GM19193 (cell line): ENCODE measurements around the gene EYS.

ENCODE experiments used
- POLR2A ChIP-seq: IDR thresholded peaks from 4 replicates; pipeline ENCODE4 v1.6.1; 2011; ENCODE audit not compliant: insufficient read depth, insufficient read length; ENCODE audit errors: extremely low read depth

EYS gene

DNA sequence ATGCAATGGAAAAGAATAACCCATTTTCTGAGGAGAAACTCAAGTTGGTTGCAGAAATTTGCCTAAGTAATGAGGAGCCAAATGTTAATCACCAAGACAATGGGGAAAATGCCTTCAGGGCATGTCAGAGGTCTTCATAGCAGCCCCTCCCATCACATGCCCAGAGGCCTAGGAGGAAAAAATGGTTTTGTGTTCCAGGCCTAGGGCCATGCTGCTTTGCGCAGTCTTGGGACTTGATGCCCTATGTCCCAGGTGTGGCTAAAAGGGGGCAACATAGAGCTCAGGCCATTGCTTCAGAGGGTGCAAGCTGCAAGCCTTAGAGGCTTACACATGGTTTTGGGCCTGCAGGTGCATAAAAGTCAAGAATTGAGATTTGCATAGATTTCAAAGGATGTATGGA is 485.9 kb downstream of the EYS start:
- TF ChIP-seq POLR2A: no peak

DNA sequence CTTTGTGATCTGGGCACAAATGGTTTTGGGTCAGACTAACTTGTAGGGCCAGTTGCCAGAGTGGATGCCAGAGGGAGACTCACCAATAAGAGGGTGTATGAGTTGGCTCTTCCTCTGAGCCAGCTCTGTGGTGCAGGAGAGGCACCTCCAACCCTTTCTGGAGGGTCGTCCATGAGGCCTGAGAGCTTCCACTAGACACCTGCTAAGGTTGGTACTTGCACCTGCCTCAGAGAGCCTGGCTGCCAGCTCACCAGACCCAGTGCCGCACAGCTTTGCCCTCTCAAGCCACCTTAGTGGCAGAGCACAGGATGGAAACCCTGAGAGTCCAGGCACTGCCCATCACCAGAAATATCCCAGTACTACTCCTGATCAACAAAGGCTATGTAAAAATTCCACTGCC is 504.3 kb downstream of the EYS start:
- TF ChIP-seq POLR2A: no peak

GRCh38 chr6:65199683-65200082 is 507.3 kb downstream of the EYS start:
- no peak for TF ChIP-seq POLR2A

- no peak for TF ChIP-seq POLR2A
These were observed 507.9 kb downstream of the EYS start for GRCh38 chr6:65199121-65199520.

- TF ChIP-seq POLR2A: no peak
These were observed 515.6 kb downstream of the EYS start for GRCh38 chr6:65191471-65191870.

DNA sequence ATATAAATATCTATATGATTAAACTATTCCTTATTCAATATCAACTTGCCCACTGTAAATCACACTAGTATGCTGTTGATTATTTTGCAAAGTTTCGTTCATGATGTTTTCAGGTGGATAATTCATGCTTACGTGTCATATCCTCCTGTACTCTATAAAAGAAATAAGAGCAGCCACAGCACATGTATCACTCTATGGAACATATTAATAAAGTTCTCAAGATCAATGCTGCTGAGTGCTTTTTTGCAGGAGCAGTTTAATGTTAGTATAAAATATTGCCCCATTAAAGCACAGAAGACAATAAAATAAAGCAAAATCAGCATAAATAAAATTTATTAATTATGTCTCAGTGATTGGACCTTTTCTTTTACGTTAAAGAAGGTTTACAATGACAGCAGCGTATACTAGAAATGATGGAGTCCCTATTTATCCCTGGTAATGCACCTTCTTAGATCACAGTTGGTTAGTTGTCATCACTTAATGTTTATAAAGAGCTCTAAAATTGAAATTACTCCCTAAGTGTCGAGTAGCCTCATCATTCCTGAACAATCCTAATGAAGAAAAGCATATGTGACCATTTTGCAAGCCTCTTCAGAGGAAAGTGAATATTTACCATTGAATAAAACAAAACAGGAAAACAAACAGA is 517.7 kb downstream of the EYS start:
- no peak for TF ChIP-seq POLR2A

DNA sequence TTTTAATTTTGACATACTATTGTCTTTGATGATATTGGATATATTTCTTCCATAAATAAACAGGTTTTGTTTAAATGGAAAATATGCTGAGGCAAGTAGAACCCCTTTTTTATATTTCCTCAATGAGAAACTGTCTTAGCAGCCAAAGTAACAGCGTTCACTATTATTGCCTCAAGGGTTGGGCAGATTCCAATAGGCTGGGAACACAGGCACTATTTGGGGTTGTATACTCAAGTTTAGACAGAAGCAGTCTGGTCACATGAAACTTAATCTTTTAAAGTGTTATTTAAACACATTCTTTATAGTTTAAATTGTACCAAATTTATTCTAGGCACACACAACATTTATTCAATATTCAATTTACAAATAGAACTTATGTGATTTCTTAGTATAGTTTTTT is 520.2 kb downstream of the EYS start:
- TF ChIP-seq POLR2A: no peak

DNA sequence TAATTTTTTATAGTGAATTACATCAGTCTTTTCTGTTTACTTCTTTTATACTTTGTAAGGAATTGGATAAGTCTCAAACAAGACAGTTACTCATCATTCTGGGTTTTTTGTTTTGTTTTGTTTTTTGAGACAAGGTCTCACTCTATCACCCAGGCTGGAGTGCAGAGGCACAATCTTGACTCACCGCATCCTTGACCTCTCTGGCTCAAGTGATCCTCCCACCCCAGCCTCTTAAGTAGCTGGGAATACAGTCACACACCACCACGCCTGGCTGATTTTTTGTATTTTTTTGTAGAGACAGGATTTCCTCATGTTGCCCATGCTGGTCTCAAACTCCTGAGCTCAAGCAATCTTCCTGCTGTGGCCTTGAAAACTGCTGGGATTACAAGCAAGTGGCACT is 524.3 kb downstream of the EYS start:
- no peak for TF ChIP-seq POLR2A

GRCh38 chr6:65170273-65170672 is 536.8 kb downstream of the EYS start:
- no peak for TF ChIP-seq POLR2A

DNA sequence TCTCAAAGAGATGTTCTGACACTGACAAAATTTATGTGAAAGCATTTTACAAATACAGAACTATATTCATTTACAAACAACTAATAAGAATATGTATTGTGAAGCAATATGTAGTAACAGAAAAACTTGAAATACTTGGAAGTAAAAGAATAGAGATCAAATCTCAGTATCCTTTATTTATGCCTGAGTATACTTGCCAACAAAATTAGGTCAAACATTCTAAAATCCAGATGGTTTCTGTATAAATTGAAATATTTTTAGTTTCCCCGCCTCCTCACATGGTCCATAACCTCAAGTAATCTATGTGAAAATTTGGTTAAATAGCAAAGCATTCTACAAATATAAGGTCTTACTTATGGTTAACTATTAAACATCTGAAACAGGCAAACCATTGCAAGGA is 545.4 kb downstream of the EYS start:
- TF ChIP-seq POLR2A: no peak

DNA sequence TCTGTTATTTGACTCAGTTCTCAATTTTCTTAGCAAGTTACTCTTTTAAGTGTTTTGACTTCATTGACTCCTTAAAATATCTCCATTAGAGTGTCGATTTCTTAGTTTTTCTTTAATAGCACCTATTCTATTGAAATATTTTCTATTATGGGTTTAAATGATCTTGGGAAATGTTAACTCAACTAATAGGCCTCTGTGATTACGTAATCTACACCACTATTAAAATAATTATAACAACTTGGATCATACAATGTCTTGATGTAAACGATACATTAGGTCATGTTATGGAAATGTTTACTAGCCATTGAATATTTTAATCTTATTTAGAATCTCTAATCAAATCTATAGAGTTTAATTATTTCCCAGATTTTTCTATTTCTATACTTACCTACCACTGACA is 550.0 kb downstream of the EYS start:
- TF ChIP-seq POLR2A: no peak

- no peak for TF ChIP-seq POLR2A
These were observed 551.9 kb downstream of the EYS start for GRCh38 chr6:65155083-65155482.

- no peak for TF ChIP-seq POLR2A
These were observed 557.2 kb downstream of the EYS start for GRCh38 chr6:65149841-65150240.

DNA sequence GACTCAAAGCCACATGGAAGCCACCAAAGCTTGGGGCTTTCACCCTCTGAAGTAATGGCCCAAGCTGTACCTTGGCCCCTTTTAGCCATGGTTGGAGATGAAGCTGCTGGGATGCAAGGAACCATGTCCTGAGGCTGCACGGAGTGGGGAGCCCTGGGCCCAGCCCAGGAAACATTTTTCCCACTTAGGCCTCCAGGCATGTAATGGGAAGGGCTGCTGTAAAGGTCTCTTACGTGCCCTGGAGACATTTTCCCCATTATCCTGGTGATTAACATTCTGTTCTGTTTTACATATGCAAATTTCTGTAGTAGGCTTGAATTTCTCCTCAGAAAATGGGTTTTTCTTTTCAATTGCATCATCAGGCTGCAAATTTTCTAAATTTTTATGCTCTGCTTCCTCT is 558.2 kb downstream of the EYS start:
- no peak for TF ChIP-seq POLR2A

DNA sequence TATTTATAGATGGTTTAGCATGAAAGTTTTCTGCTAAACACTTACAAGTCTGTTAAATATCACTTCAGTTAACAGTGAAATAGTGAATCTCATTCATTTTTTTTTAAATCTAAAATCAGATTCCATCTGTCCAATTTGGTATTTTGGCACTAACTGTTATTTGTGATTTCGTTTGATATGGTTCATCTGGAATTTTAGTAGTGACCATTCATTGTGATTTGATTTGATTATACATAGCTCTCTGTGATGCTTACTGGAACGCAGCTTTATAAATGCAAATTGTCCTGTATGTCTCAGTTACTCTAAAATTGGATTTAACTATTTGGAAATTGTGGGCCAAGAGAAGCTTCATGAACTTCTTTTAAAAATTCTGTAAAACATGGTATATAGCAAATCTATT is 571.5 kb downstream of the EYS start:
- TF ChIP-seq POLR2A: no peak

- TF ChIP-seq POLR2A: no peak
These were observed 580.4 kb downstream of the EYS start for GRCh38 chr6:65126667-65127066.

GRCh38 chr6:65123521-65123920 is 583.5 kb downstream of the EYS start:
- TF ChIP-seq POLR2A: no peak
